Epithelial cell of proximal tubule (primary cell): ENCODE data around the gene GORAB. TPM values are rescaled to one million over a fixed set of nuclear protein-coding genes. Genes with fewer than 3 reads are reported as not detected.

Experiments
- DNase-seq: peaks from one replicate; pipeline ENCODE4 v3.0.0-alpha.2; 2011; ENCODE audit warnings: low read depth
- H3K4me3 ChIP-seq: 2 replicates; pipeline ENCODE4 v1.5.1; 2011; ENCODE audit warnings: low read depth, mild to moderate bottlenecking, low read length
- total RNA-seq: library from RNA; depleted of rRNA; stranded (reverse); fragments of >200 nt; gene quantifications from 2 replicates; pipeline ENCODE4 v1.2.3, GENCODE V29; 2015
- TF ChIP-seq, protein P1 (sequence below): conservative IDR thresholded peaks from 2 replicates; pipeline ENCODE4 v1.5.1; 2012; ENCODE audit warnings: low read depth, mild to moderate bottlenecking, low read length

The GORAB gene
- total RNA-seq, 1 donor from 2014 or later = 7.7 TPM

DNA sequence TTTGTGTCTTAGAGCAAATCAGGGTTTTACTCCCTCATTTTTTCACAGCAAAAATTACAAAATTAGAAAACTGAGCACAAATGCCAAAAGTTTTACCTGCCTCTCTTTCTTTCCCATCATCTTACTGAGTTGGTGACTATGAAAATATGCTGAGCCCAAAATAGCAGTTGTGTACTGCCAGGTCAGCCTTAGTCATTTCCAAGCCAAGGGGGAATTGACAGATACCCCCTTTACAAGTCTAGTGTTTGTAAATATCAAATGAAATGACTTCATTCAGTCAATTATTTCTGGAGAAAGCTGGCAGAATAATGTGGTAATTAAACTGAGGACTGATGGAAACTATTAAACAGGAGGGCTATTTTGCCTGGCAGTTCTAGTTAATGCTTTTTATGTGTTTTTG lies 11.4 kb upstream of the GORAB start:
- TF ChIP-seq, protein P1, sequence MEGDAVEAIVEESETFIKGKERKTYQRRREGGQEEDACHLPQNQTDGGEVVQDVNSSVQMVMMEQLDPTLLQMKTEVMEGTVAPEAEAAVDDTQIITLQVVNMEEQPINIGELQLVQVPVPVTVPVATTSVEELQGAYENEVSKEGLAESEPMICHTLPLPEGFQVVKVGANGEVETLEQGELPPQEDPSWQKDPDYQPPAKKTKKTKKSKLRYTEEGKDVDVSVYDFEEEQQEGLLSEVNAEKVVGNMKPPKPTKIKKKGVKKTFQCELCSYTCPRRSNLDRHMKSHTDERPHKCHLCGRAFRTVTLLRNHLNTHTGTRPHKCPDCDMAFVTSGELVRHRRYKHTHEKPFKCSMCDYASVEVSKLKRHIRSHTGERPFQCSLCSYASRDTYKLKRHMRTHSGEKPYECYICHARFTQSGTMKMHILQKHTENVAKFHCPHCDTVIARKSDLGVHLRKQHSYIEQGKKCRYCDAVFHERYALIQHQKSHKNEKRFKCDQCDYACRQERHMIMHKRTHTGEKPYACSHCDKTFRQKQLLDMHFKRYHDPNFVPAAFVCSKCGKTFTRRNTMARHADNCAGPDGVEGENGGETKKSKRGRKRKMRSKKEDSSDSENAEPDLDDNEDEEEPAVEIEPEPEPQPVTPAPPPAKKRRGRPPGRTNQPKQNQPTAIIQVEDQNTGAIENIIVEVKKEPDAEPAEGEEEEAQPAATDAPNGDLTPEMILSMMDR = no peak
- DNase-seq = no peak
- H3K4me3 ChIP-seq = no peak overlapping the region

DNA sequence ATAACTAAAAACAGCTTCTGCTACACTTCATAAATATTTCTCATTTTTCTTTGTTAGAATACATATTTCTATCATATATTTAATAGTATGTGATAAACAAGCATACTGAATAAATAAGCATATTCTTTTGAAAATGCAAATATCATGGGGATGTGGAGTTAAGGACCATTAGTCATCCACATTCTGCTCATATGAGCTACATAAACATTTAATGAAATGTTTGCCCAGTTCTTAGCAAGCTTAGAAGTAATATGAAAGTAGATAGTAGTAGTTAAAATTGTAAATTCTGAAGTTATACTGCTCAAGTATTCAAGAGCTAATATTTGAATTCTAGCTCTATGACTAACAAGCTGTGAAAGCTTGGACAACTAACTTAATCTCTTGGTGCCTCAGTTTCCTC lies 10.1 kb upstream of the GORAB start:
- TF ChIP-seq, protein P1 = no peak
- no peak for DNase-seq
- H3K4me3 ChIP-seq = no peak overlapping the region

DNA sequence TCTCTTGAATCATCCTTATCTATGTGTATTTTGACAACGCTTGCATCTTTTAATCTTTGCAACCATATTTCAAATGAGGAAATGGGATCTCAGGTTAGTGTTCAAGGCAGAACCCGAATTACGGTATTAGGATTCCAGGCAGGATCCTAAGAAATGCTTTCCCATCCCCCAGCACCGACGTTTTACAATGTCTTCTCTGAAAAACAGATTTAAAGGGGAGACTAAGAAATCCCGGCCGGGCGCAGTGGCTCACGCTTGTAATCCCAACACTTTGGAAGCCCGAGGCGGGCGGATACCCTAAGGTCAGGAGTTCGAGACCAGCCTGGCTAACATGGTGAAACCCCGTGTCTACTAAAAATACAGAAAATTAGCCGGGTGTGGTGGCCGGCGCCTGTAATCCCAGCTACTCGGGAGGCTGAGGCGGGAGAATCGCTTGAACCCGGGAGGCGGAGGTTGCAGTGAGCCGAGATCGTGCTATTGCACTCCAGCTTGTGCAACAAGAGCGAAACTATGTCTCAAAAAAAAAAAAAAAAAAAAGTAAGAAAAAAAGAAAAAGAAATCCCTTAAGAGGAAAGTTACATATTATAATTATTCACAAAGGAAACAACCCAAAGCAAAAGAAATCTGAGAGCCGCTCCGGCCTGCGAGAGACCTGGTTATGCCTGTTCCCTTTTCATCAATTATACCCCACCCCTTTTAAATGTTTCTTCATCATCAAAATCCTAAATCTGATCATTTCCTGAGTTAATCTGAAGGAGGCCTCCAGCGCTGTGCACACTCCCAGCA lies 801 bp upstream of the GORAB start:
- no peak for DNase-seq
- H3K4me3 ChIP-seq = peak overlapping the region; percentile 73
- TF ChIP-seq, protein P1 = no peak

DNA sequence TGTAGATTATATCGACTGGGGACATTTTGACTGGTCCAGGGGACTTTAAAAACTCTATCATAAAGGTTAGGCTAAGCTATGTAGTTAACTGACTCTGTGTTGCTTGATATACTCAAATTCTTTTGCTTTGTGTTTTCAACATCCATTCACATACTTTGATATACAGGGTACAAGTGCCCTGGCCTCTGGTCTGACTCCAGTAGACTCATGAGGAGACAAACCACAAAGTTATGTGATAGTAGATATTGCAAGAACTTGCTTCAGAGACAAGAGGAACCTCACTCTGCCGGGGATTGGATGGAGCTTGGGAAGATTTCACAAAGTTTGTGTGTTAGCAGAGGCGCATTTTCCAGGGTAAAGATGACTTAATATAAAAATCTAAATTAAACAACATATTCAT lies 1.3 kb downstream of the GORAB start:
- TF ChIP-seq, protein P1 = no peak
- H3K4me3 ChIP-seq = peak overlapping the region; percentile 73

DNA sequence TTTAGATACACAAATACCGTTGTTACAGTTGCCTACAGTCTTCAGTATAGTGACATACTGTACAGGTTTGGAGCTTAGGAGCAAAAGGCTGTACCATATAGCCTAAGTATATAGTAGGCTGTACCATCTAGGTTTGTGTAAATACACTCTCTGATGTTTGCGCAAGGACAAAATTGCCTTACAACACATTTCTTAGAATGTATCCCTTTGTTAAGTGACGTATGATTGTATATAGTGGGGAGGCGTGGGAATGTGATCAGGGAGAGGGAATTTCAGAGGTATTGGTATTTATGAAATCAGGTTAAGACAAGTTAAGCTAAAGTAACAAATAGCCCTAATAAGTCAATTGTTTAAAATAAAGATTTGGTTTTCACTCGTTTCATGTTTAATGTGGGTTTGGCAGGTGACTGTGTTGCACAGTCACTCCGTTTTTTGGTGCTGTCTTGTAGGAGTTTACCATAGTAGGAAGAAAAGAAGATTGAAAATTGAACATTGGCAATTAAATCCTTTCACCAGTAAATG lies 2.7 kb downstream of the GORAB start:
- DNase-seq = no peak
- H3K4me3 ChIP-seq = no peak overlapping the region
- TF ChIP-seq, protein P1 = no peak

More for the DNA sequence above, 1.3 kb downstream of the GORAB start:
- DNase-seq = no peak

DNA sequence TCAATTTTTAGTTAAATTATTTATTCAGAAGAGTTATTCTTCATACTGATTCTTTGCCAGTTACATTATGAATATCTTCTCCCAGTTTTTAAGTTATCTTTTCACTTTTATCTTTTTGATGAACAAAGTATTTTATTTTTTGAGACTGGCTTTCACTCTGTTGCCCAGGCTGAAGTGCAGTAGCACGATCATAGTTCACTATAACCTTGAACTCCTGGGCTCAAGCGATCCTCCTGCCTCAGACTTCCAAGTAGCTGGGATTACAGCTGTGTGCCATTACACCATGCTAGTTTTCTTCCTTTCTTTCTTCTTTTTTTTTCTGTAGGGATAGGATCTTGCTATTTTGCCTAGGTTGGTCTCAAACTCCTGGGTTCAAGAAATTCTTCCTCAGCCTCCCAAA lies 3.5 kb downstream of the GORAB start:
- no peak overlapping the region for H3K4me3 ChIP-seq
- DNase-seq = no peak
- TF ChIP-seq, protein P1 = no peak
